Measurements from ENCODE around the gene RLN3.
"Not testable (repeated sequence)": the region's sequence is repeated elsewhere in the genome, so short reads cannot be mapped to it uniquely, and the experiment has no call there.

The RLN3 gene

DNA sequence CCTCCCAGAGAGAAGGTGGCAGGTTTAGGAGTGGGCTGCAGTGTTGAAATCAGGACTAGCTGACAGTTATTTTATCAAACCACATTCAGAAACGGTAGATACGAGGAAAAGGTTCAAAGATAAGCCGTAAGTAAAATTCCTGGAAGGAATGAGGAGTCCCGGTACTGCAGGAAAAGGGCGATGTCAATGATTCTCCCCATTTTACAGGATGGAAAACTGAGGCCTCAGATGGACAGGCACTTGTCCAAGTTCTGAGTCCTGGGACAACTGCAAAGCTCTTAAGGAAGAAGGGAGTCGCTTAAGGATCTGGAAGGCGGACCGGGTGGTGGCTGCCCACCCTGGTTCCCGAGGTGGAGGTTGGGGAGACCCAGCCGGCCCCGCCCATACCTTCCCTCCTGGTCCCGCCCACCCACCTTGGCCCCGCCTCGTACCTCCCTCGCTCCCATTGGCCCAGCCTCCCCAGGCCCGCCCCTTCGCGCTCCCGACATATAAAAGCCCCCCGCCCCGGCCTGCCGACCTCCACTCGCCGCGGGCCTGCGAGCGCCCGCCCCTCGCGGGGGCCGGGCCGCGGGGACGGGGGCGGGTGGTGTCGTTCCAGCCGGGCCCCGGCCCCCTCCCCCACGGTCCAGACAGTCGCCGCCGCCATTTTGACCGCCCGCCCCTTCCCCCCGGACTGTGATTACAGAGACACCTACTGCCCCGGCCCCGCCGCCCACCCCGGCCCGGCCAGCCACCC lies 22.4 kb upstream of the RLN3 start:
- Histone ChIP-seq H3K27me3 (ENCODE audit: control insufficient read depth, insufficient read depth, low read length) (no peaks in the 10 kb centered on the region), H3K27ac (ENCODE audit: low read depth, low read length) (peak overlapping the region; percentile 56), H3K4me3 (ENCODE audit: low read depth, low read length) (peak overlapping the region; percentile 60), H3K9me3 (ENCODE audit: control insufficient read depth, insufficient read depth, low read depth, low read length) (no peaks in the 10 kb centered on the region), H3K36me3 (ENCODE audit: control insufficient read depth, insufficient read depth, low read length) (no peaks in the 10 kb centered on the region), H3K4me1 (ENCODE audit: control insufficient read depth, insufficient read depth, low read length) (0 out of 2 replicates have a peak, but pooled peaks cover 4% of the 10 kb centered on the region), H3K9ac (ENCODE audit: low read length) (peak overlapping the region; percentile 56)

GRCh38 chr19:14006085-14006765 lies 21.7 kb upstream of the RLN3 start, which contains the start of gene RFX1:
RFX1 (minus strand) TSS chr19:14006320; CDS start chr19:13993843, 12,477 bp downstream.
- Histone ChIP-seq H3K4me3 (ENCODE audit: low read depth, low read length) (peak within 1 kb of the TSS; percentile 60), H3K36me3 (ENCODE audit: control insufficient read depth, insufficient read depth, low read length) (no peaks in the 10 kb centered on the region), H3K9ac (ENCODE audit: low read length) (peak within 1 kb of the TSS; percentile 56), H3K4me1 (ENCODE audit: control insufficient read depth, insufficient read depth, low read length) (0 out of 2 replicates have a peak, but pooled peaks cover 4% of the 10 kb centered on the region), H3K27me3 (ENCODE audit: control insufficient read depth, insufficient read depth, low read length) (no peaks in the 10 kb centered on the region), H3K27ac (ENCODE audit: low read depth, low read length) (peak within 1 kb of the TSS; percentile 56), H3K9me3 (ENCODE audit: control insufficient read depth, insufficient read depth, low read depth, low read length) (no peaks in the 10 kb centered on the region)

- Histone ChIP-seq H3K27me3 (ENCODE audit: control insufficient read depth, insufficient read depth, low read length) (no peaks in the 10 kb centered on the region), H3K9me3 (ENCODE audit: control insufficient read depth, insufficient read depth, low read depth, low read length) (no peaks in the 10 kb centered on the region), H3K4me1 (ENCODE audit: control insufficient read depth, insufficient read depth, low read length) (0 out of 2 replicates have a peak, but pooled peaks cover 4% of the 10 kb centered on the region), H3K4me3 (ENCODE audit: low read depth, low read length) (peak overlapping the region; percentile 60), H3K27ac (ENCODE audit: low read depth, low read length) (peak overlapping the region; percentile 56), H3K9ac (ENCODE audit: low read length) (peak overlapping the region; percentile 56), H3K36me3 (ENCODE audit: control insufficient read depth, insufficient read depth, low read length) (no peaks in the 10 kb centered on the region)
Observed at GRCh38 chr19:14006766-14007562, 21.0 kb upstream of the RLN3 start.

DNA sequence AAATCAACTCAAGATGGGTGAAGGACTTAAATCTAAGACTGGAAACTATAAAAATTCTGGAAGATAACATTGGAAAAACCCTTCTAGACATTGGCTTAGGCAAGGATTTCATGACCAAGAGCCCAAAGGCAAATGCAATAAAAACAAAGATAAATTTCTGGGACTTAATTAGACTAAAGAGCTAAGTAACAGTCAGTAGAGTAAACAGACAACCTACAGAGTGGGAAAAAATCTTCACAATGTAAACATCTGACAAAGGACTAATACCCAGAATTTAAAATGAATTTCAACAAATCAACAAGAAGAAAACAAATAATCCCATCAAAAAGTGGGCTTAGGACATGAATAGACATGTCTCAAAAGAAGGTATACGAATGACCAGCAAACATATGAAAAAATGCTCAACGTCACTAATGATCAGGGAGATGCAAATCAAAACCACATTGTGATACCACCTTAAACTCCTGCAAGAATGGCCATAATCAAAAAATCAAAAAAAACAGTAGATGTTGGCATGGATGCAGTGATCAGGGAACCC lies 15.5 kb upstream of the RLN3 start:
- Histone ChIP-seq H3K9ac (ENCODE audit: low read length) (no peak overlapping the region), H3K4me3 (ENCODE audit: low read depth, low read length) (no peak overlapping the region), H3K4me1 (ENCODE audit: control insufficient read depth, insufficient read depth, low read length) (no peaks in the 10 kb centered on the region), H3K9me3 (ENCODE audit: control insufficient read depth, insufficient read depth, low read depth, low read length) (no peaks in the 10 kb centered on the region), H3K27ac (ENCODE audit: low read depth, low read length) (no peak overlapping the region), H3K36me3 (ENCODE audit: control insufficient read depth, insufficient read depth, low read length) (no peaks in the 10 kb centered on the region), H3K27me3 (ENCODE audit: control insufficient read depth, insufficient read depth, low read length) (no peaks in the 10 kb centered on the region)

GRCh38 chr19:14015524-14016035 lies 12.4 kb upstream of the RLN3 start:
- no peak overlapping the region for H3K9ac ChIP-seq (ENCODE audit: low read length)
- no peak overlapping the region for H3K27ac ChIP-seq (ENCODE audit: low read depth, low read length)
- no peaks in the 10 kb centered on the region for H3K9me3 ChIP-seq (ENCODE audit: control insufficient read depth, insufficient read depth, low read depth, low read length)

DNA sequence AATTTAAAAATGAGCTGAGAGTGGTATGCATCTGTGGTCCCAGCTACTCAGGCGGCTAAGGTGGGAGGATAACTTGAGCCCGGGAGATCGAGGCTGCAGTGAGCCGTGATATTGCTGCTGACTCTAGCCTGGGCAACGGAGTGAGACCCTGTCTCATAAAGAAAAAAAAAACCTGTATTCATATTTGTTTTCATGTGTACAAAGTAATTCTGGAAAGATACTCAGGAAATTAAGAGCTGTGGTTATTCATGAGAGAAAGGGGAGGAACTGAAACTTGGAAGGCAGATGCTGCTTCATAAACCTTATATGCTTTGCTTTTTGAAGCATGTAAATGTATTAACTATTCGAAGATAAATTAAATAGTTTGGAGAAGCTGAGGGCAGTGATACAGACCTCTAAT lies 8.8 kb upstream of the RLN3 start:
- no peaks in the 10 kb centered on the region for H3K36me3 ChIP-seq (ENCODE audit: control insufficient read depth, insufficient read depth, low read length)
- H3K27me3 ChIP-seq (ENCODE audit: control insufficient read depth, insufficient read depth, low read length), result no peaks in the 10 kb centered on the region
- H3K27ac ChIP-seq (ENCODE audit: low read depth, low read length), result no peak overlapping the region
- H3K9ac ChIP-seq (ENCODE audit: low read length), result no peak overlapping the region
- no peak overlapping the region for H3K4me3 ChIP-seq (ENCODE audit: low read depth, low read length)
- H3K4me1 ChIP-seq (ENCODE audit: control insufficient read depth, insufficient read depth, low read length), result peaks cover 3% of the 10 kb centered on the region; the same call in 1 of the 2 replicates
- H3K9me3 ChIP-seq (ENCODE audit: control insufficient read depth, insufficient read depth, low read depth, low read length), result no peaks in the 10 kb centered on the region

More at GRCh38 chr19:14015524-14016035, 12.4 kb upstream of the RLN3 start:
- H3K4me1 ChIP-seq (ENCODE audit: control insufficient read depth, insufficient read depth, low read length), result no peaks in the 10 kb centered on the region
- no peak overlapping the region for H3K4me3 ChIP-seq (ENCODE audit: low read depth, low read length)
- H3K36me3 ChIP-seq (ENCODE audit: control insufficient read depth, insufficient read depth, low read length), result no peaks in the 10 kb centered on the region
- H3K27me3 ChIP-seq (ENCODE audit: control insufficient read depth, insufficient read depth, low read length), result no peaks in the 10 kb centered on the region

- not testable (repeated sequence) for H3K27me3 ChIP-seq (ENCODE audit: control insufficient read depth, insufficient read depth, low read length); H3K4me3 ChIP-seq (ENCODE audit: low read depth, low read length); H3K4me1 ChIP-seq (ENCODE audit: control insufficient read depth, insufficient read depth, low read length); H3K9me3 ChIP-seq (ENCODE audit: control insufficient read depth, insufficient read depth, low read depth, low read length); H3K36me3 ChIP-seq (ENCODE audit: control insufficient read depth, insufficient read depth, low read length); H3K9ac ChIP-seq (ENCODE audit: low read length); H3K27ac ChIP-seq (ENCODE audit: low read depth, low read length)
Observed at GRCh38 chr19:14019739-14020138, 8.2 kb upstream of the RLN3 start.

- H3K4me1 ChIP-seq (ENCODE audit: control insufficient read depth, insufficient read depth, low read length), result peaks cover 3% of the 10 kb centered on the region; the same call in 1 of the 2 replicates
Observed at GRCh38 chr19:14021474-14021873, 6.5 kb upstream of the RLN3 start.

DNA sequence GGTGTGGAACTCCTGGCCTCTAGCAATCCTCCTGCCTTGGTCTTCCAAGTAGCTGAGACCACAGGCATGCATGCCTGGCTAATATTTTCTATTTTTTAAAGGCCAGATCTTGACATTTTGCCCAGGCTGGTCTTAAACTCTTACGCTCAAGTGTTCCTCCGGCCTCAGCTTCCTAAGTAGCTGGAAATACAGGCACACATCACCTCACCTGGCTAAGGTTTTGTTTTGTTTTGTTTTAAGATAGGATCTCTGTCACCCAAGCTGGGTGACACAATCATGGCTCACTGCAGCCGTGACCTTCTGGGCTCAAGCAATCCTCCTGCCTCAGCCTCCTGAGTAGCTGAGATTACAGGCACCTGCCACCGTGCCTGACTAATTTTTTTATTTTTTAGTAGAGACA lies 5.5 kb upstream of the RLN3 start:
- Histone ChIP-seq H3K4me1 (ENCODE audit: control insufficient read depth, insufficient read depth, low read length) (peaks cover 3% of the 10 kb centered on the region; the same call in 1 of the 2 replicates), H3K27ac (ENCODE audit: low read depth, low read length) (no peak overlapping the region), H3K4me3 (ENCODE audit: low read depth, low read length) (no peak overlapping the region), H3K9ac (ENCODE audit: low read length) (no peak overlapping the region), H3K36me3 (ENCODE audit: control insufficient read depth, insufficient read depth, low read length) (no peaks in the 10 kb centered on the region), H3K27me3 (ENCODE audit: control insufficient read depth, insufficient read depth, low read length) (no peaks in the 10 kb centered on the region), H3K9me3 (ENCODE audit: control insufficient read depth, insufficient read depth, low read depth, low read length) (no peaks in the 10 kb centered on the region)

More at GRCh38 chr19:14021474-14021873, 6.5 kb upstream of the RLN3 start:
- Histone ChIP-seq H3K36me3 (ENCODE audit: control insufficient read depth, insufficient read depth, low read length) (no peaks in the 10 kb centered on the region), H3K27me3 (ENCODE audit: control insufficient read depth, insufficient read depth, low read length) (no peaks in the 10 kb centered on the region), H3K9ac (ENCODE audit: low read length) (no peak overlapping the region), H3K9me3 (ENCODE audit: control insufficient read depth, insufficient read depth, low read depth, low read length) (no peaks in the 10 kb centered on the region), H3K4me3 (ENCODE audit: low read depth, low read length) (no peak overlapping the region), H3K27ac (ENCODE audit: low read depth, low read length) (no peak overlapping the region)

DNA sequence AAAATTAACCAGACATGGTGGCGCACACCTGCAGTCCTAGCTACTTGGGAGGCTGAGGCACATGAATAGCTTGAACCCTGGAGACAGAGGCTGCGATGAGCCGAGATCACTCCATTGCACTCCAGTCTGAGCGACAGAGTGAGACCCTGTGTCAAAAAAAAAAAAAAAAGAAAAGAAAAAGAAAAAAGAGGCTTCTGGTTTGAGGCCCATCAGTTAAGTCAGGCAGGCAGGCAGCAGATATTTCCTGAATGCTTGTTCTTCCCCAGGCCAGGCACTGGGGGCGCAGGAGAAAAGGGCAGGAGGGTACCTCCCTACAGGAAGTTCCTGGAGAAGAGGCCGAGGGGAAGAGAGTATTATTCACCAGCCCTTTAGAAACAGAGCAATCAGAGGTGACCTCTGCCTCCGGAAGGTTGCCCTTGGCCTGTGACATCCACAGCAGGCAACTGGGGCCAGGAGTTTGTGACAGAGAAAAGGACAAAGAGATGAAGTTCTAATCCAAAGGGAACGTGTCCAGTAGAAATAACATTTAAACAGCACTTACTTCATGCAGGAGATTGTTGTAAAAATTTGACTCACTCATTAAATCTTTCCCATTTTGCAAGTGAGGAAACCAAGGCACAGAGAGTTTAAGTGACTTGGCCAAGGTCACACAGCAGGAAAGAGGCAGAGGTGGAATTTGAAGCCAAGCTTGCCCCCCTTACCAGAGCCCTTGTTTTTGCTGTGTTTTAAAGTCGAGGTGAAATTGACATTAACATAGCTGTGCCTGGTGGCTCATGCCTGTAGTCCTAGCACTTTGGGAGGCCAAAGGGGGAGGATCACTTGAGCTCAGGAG lies 4.3 kb upstream of the RLN3 start:
- Histone ChIP-seq H3K27ac (ENCODE audit: low read depth, low read length) (no peak overlapping the region), H3K9me3 (ENCODE audit: control insufficient read depth, insufficient read depth, low read depth, low read length) (no peaks in the 10 kb centered on the region), H3K27me3 (ENCODE audit: control insufficient read depth, insufficient read depth, low read length) (no peaks in the 10 kb centered on the region), H3K4me3 (ENCODE audit: low read depth, low read length) (no peak overlapping the region), H3K9ac (ENCODE audit: low read length) (no peak overlapping the region), H3K4me1 (ENCODE audit: control insufficient read depth, insufficient read depth, low read length) (peaks cover 3% of the 10 kb centered on the region; the same call in 1 of the 2 replicates), H3K36me3 (ENCODE audit: control insufficient read depth, insufficient read depth, low read length) (no peaks in the 10 kb centered on the region)

Measured in HUES6 (cell line).